Measurements from ENCODE around the gene ANKS1B.

Gene ANKS1B

GRCh38 chr12:98814254-98814653 lies 1170.5 kb downstream of the ANKS1B start:
- no peak for DNase-seq (ENCODE audit: low read depth)

- DNase-seq (ENCODE audit: low read depth): no peak
Observed at GRCh38 chr12:98812225-98812624, 1172.5 kb downstream of the ANKS1B start.

GRCh38 chr12:98808243-98808875 lies 1176.4 kb downstream of the ANKS1B start:
- no peak for DNase-seq (ENCODE audit: low read depth)

- DNase-seq (ENCODE audit: low read depth): no peak
Observed at GRCh38 chr12:98807187-98807586, 1177.5 kb downstream of the ANKS1B start.

- DNase-seq (ENCODE audit: low read depth): no peak
Observed at GRCh38 chr12:98803468-98804209, 1181.1 kb downstream of the ANKS1B start.

GRCh38 chr12:98799822-98800221 lies 1184.9 kb downstream of the ANKS1B start:
- DNase-seq (ENCODE audit: low read depth): no peak

- no peak for DNase-seq (ENCODE audit: low read depth)
Observed at GRCh38 chr12:98799146-98799810, 1185.5 kb downstream of the ANKS1B start.

GRCh38 chr12:98797200-98797599 lies 1187.5 kb downstream of the ANKS1B start:
- no peak for DNase-seq (ENCODE audit: low read depth)

- DNase-seq (ENCODE audit: low read depth): no peak
Observed at GRCh38 chr12:98796745-98797144, 1188.0 kb downstream of the ANKS1B start.

- no peak for DNase-seq (ENCODE audit: low read depth)
Observed at GRCh38 chr12:98793121-98793520, 1191.6 kb downstream of the ANKS1B start.

- no peak for DNase-seq (ENCODE audit: low read depth)
Observed at GRCh38 chr12:98791406-98791805, 1193.3 kb downstream of the ANKS1B start.

GRCh38 chr12:98788396-98788795 lies 1196.3 kb downstream of the ANKS1B start:
- DNase-seq (ENCODE audit: low read depth): no peak

GRCh38 chr12:98786653-98787052 lies 1198.1 kb downstream of the ANKS1B start:
- DNase-seq (ENCODE audit: low read depth): no peak

GRCh38 chr12:98783420-98783819 lies 1201.3 kb downstream of the ANKS1B start:
- DNase-seq (ENCODE audit: low read depth): no peak

GRCh38 chr12:98780261-98780660 lies 1204.5 kb downstream of the ANKS1B start:
- no peak for DNase-seq (ENCODE audit: low read depth)

GRCh38 chr12:98772818-98773217 lies 1211.9 kb downstream of the ANKS1B start:
- no peak for DNase-seq (ENCODE audit: low read depth)

- DNase-seq (ENCODE audit: low read depth): no peak
Observed at GRCh38 chr12:98771811-98772752, 1212.7 kb downstream of the ANKS1B start.

- no peak for DNase-seq (ENCODE audit: low read depth)
Observed at GRCh38 chr12:98770230-98770629, 1214.5 kb downstream of the ANKS1B start.

GRCh38 chr12:98769068-98769467 lies 1215.7 kb downstream of the ANKS1B start:
- no peak for DNase-seq (ENCODE audit: low read depth)

- no peak for DNase-seq (ENCODE audit: low read depth)
Observed at GRCh38 chr12:98767248-98767647, 1217.5 kb downstream of the ANKS1B start.

GRCh38 chr12:98763656-98764055 lies 1221.1 kb downstream of the ANKS1B start:
- no peak for DNase-seq (ENCODE audit: low read depth)

- no peak for DNase-seq (ENCODE audit: low read depth)
Observed at GRCh38 chr12:98758331-98758730, 1226.4 kb downstream of the ANKS1B start.
